ENCODE data around the gene PRR14.
"Not testable (repeated sequence)": the region's sequence is repeated elsewhere in the genome, so short reads cannot be mapped to it uniquely, and the experiment has no call there.

The PRR14 gene

GRCh38 chr16:30692396-30693064 lies 41.8 kb downstream of the PRR14 start:
- DNase-seq (ENCODE audit: low read depth) = peak; percentile 61

DNA sequence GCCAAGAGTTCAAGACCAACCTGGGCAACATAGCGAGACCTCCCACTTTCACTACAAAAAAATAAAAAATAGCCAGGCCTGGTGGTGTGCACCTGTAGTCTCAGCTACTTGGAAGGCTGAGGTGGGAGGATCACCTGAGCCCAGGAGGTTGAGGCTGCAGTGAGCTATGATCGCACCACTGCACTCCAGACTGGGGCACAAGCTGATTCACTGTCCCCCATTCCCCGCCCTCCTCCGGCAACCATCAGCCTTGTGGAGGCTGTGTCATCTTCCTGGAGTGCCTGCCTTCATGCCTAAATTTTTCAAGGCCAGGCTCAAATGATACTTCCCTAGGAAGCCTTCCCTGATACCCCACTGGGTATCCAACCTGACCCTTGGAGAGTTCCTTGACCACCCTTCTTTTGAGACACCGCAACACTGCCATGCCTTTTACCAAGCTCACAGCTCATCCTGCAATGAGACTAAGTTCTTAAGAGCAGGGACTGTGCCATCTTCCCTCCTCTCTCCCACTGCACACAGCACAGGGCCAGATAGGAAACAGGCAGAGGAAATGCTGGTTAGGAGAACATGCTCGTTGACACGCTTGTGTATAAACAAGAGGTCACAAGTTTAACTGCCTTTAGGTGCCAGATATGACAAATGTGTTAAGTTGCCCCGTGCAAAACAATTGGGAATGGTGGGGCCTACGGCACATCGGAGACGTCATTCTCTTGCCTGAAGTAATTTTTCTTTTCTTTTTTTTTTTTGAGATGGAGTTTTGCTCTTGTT lies 44.4 kb downstream of the PRR14 start:
- no peak for DNase-seq (ENCODE audit: low read depth)

DNA sequence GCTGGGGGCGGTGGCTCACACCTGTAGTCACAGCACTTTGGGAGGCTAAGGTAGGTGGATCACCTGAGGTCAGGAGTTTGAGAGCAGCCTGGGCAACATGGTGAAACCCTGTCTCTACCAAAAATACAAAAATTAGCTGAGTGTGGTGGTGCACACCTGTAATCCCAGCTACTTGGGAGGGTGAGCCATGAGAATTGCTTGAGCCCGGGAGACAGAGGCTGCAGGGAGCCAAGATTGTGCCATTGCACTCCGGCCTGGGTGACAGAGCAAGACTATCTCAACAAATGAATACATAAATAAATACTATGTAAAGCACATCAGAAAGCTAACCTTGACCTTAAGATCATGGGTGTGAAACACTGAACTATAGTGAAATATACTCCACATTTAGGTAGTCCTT lies 45.9 kb downstream of the PRR14 start:
- DNase-seq (ENCODE audit: low read depth) = not testable (repeated sequence)

DNA sequence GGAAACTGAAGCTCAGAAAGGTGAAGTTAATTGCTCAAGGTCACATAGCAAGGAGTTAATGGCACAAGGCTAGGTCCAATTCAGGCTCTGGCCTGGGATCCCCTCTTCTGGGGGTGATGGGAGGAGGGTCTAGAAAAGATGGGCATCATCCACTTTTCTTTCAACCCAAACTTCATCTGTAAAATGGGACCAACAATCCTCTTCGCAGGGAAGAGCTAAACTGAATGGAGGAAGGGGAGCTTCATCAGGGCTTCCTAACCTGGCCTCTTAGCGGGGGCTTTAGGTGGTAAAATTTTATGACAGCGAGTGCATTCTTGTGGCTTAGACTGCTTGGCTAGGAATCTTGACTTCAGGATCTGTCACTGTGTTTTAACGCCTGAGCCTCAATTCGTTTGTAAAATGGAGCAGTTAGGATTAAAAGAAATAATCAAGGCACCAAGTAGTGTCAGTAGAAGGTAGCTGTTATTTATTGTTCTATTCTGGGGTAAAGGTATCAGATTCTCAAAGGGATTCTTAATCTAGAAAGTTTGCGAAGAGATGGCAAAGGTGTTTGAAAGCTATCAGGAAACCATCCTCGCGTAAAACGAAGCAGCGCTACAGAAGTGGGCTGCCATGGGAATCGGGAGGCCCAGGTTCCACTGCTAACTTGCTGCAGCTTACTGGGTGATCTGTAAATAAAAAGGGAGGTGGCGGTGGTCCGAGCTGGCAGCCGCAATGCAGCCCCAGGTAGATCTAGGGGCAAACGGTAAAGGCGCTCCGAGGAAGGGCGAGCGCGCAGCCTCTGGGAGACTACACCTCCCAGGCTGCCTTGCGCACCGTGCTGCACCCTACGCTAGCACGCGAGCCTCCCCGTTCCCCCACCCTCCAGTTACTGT lies 46.7 kb downstream of the PRR14 start:
- no peak for DNase-seq (ENCODE audit: low read depth)

- DNase-seq (ENCODE audit: low read depth) = peak; percentile 94
Observed at GRCh38 chr16:30698139-30698815, 47.5 kb downstream of the PRR14 start.

- DNase-seq (ENCODE audit: low read depth) = peak; percentile 72
Observed at GRCh38 chr16:30698816-30699614, 48.3 kb downstream of the PRR14 start, which contains the start of gene SRCAP. Gene SRCAP, plus strand, starts transcription at chr16:30699171. Its CDS starts 1,654 bp downstream, at chr16:30700825.

GRCh38 chr16:30699615-30700099 lies 48.9 kb downstream of the PRR14 start:
- DNase-seq (ENCODE audit: low read depth) = no peak

DNA sequence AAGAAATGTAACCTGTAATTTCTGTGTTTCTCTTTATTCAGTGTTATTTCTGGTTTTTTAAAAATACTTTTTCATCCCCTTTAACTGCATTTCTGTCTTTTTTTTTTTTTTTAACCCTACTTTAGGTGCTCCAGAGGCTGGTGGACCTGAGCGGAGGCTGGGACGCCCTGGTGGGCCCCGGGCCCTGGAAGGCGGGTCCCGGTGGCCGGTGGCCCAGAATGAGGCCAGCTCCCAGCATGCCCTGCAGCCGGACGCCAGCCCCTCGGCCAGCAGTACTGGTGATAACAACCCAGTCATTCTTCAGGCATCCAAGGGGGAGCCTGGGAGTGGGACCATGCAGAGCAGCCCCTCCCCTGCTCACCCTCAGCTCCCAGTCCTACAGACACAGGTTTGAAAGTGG lies 49.7 kb downstream of the PRR14 start:
- peak; percentile 81 for DNase-seq (ENCODE audit: low read depth)

GRCh38 chr16:30700971-30701370 lies 50.2 kb downstream of the PRR14 start:
- no peak for DNase-seq (ENCODE audit: low read depth)

DNA sequence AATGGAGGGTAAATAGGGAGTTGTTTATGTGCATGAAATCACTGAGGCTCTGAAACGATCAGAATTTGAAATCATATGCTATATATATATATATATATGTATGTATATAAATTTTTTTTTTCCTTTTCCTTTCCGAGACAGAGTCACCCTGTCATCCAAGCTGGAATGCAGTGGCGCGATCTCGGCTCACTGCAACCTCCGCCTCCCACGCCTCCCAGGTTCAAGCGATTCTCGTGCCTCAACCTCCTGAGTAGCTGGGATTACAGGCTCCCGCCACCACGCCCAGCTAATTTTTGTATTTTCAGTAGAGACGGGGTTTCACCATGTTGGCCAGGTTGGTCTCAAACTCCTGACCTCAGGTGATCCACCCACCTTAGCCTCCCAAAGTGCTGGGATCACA lies 52.3 kb downstream of the PRR14 start:
- DNase-seq (ENCODE audit: low read depth) = not testable (repeated sequence)

DNA sequence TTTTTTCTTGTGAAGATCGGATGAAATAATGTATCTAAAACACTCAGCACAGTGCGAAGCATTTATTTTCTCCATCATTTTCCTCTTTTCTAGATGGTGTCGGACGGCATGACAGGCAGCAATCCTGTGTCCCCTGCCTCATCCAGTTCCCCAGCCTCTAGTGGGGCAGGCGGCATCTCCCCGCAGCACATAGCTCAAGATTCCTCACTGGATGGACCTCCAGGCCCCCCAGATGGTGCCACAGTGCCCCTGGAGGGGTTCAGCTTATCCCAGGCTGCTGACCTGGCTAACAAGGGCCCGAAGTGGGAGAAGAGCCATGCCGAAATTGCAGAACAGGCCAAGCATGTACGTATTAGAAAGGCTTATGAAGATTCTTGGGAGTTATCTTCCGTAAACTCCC lies 53.2 kb downstream of the PRR14 start:
- no peak for DNase-seq (ENCODE audit: low read depth)

Measured in amniotic epithelial cell (primary cell).